Skeletal muscle cell (primary cell): Measurements from ENCODE around the gene ZNF496.

Experiments
- DNase-seq: peaks from one replicate; pipeline ENCODE4 v3.0.0-alpha.2; 2010; ENCODE audit warnings: low read depth
- H3K4me3 ChIP-seq: 2 replicates; pipeline ENCODE4 v1.5.1; 2011; ENCODE audit warnings: low read depth, mild to moderate bottlenecking, control low read depth, low read length, moderate library complexity

Gene ZNF496

DNA sequence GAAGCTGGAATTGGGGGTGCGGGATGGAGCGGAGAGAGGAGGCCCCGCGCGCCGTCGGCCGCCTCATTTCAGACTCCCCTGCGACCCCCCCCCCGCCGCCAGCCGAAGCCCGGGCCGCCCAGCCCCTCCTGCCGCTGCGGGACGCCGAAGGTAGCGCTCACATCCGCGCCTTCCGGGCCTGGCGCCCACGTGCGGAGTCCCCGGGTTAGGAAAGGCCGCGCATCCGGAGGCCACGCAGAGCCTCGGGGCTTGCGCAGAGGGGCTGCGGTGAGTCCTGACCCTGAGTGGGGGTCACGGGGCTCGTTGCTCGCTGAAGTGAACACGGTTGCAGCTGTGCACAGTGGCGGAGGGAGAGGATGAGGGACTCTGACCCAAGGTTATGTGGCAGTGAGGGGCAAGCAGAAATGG lies 552 bp upstream of the ZNF496 start:
- H3K4me3 ChIP-seq: peak overlapping the region; percentile 75
- DNase-seq: no peak

DNA sequence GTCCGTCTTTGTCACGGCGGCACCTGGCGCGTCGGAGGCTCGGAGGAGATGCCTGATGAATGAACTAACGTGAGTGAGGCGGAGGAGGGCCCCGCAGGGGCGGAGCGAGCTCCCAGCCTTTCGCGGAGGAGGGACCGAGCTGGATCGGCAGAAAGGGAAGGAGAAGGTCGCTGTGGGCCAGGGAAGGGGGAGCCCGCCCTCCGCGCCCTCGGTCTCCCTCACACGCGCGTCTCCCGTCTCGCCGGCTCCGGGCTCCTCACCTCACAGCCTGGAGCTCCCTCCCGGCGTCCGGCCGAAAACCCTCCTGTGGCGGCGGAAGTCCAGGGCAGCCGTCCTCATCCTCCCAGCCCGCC lies 519 bp downstream of the ZNF496 start:
- peak overlapping the region; percentile 75 for H3K4me3 ChIP-seq
- peak; percentile 51 for DNase-seq

DNA sequence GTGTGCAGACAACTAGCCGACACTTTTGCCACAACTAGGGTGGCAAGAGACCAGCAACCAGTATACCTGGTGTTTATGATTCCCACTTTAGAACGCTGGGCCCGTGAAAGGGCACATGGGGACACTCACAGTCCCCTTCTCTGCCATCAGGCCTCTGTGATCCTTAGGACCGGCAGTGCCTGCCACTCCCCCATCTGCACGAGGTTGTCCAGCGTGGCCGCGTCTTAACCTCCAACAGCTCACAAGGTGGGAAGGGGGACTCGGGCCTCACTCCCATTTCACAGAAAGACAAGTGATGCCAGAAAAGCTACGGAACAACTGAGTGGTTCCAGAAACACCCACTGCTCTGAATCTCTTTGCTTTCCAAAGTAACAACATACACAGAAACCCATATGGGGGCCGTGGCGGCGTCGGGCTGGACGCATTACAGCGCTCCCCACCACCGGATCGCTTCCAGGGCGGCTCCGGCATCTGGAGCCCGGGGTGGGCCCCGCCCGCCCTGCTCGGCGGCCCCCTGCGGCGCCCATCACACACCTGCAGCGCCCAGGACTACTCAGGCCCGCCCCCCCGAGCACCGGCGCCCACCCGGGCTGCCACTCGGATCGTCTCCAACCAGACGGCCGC lies 1.0 kb downstream of the ZNF496 start:
- H3K4me3 ChIP-seq: peak overlapping the region; percentile 75
- no peak for DNase-seq

DNA sequence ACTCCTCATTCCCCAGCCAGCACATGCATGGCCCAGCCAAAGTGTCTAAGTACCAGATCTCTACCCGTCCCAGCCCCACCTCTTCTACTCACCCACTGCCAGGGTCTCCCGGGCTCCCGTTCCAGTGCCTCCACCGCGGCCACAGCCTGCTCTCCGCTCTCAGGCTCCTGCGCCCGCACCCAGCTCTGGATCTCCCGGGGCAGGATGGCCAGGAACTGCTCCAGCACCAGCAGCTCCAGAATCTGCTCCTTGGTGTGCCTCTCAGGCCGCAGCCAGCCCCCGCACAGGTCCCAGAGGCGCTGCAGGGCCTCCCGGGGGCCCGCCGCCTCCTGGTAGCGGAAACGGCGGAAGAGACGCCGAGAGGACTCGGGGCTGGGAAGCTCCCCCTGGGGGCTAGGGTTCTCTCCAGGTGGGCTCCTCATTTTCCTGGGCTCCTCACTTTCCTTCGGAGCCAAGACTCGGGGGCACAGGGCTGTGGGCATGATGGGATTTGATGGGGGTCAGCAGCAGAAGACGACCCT lies 2.5 kb downstream of the ZNF496 start:
- no peak for DNase-seq
- H3K4me3 ChIP-seq: no peak overlapping the region

DNA sequence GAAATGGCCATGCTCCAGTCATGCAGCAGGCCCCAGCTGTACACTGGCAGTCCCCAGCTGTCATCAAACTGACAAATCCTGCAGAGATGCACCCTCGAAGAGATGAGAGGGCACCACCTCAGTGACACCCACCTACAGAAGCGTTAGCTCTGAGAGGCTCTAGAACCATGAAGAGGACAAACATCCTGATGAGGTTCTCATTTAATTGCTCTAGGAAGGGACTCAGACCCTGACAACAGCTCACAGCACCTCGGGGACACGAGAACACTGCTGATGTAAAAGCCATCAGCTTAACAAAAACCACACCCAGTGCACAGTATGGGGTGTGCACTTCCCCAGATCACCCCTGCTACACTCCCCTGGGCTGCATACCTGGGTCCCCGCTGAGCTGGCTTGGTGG lies 3.4 kb downstream of the ZNF496 start:
- DNase-seq: no peak
- H3K4me3 ChIP-seq: no peak overlapping the region

DNA sequence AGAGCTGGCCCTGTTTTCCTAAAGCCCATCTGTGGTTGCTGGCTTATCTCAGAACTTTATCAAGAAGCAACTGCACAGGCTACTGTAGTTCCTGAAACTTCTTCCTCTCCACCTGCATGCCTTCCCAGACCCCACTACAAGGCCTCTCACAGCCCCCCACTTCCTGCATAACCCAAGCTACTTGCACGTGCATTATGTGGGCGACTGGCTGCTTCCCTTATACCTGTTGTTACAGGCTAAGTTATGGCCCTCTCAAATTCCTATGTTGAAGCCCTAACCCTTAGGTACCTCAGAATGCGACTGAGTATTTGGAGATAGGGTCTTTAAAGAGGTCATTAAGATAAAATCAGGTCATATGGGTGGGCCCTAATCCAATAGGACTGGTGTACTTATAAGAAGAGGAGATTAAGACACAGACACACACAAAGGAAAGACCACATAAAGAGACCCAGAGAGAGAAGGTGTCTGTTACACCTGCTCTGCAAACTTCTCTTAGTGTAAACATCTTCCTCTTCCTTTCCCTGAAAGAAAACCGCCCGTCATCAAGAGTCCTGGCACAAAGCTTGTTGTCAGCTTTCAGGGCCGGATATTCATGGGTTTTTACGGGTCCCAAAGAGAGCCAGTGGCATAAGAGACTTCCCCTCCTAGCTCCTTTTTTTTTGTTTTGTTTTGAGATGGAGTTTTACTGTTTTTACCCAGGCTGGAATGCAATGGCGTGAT lies 5.1 kb downstream of the ZNF496 start:
- no peak for DNase-seq
- no peak overlapping the region for H3K4me3 ChIP-seq

DNA sequence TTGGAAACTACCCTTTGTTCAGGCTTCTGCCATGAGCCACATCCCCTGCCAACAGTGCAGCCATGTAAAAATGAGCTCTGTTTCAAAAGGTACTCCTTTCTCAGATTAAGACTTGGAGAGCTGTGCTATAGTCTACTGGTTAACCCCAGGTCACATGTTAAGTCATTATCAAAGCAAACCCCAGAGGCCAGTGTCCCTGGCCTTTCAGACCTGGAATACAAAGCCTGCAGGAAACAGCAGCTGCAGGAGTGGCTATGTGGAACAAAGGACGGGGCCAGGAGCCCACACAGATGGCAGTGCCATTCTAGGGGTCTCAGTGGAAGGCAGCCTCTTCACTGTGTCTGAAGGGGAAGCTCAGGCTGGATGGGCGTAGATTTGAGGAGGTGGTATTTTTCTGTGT lies 6.7 kb downstream of the ZNF496 start:
- DNase-seq: no peak
- no peak overlapping the region for H3K4me3 ChIP-seq

DNA sequence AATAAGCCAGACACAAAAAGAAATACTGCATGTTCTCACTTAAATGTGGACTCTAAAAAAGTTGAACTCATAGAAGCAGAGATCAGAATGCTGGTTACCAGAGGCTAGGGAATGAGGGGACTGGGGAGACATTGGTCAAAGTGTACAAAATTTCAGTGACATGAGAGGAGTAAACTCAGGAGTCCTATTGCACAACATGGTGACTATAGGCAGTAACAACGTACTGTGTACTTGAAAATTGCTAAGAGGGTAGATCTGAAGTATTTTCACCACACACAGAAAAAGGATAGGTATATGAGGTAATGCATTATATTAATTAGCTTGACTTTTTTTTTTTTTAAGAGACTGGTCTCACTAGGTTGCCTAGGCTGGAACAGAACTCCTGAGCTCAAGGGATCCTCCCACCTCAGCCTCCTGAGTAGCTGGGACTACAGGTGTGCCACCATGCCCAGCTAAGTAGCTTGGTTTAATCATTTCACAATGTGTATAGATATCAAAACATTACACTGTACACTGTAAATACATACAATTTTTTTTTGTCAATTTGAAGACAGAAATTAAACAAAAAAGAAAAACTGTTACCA lies 7.4 kb downstream of the ZNF496 start:
- no peak overlapping the region for H3K4me3 ChIP-seq
- no peak for DNase-seq

DNA sequence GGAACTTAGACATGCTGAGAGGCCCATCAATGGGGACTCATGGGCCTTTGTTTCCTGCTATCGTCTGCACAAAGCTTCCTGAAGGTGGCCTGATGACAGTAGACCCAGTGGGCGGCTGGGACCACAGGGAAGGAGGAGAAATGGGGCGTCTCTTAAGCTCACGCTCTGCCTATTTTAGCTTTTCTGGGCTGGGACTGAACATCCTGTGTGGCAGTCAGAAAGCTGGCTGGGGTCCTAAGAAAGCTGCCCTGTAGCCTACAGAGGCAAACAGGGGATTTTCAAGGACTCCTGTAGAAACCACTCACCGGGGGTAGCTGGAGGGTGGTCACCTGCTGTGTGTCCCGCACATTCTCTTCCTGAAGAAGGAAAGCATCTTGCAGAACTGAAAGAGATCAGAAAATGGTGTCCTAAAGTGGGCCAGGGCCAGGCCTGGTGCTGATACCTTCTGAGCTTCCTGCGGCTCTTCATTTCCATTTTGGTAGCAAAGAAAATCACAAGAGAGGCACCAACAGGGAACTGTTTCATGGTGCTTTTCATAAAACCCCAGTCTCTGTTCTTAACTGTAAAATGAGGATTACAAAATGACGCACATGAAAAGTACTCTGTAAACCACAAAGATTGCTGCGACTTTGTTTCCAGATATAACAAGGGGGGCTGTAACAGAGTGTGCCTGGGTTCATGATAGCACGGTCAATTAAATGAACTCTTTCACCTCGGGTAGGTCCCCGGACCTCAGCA lies 8.6 kb downstream of the ZNF496 start:
- no peak for DNase-seq

DNA sequence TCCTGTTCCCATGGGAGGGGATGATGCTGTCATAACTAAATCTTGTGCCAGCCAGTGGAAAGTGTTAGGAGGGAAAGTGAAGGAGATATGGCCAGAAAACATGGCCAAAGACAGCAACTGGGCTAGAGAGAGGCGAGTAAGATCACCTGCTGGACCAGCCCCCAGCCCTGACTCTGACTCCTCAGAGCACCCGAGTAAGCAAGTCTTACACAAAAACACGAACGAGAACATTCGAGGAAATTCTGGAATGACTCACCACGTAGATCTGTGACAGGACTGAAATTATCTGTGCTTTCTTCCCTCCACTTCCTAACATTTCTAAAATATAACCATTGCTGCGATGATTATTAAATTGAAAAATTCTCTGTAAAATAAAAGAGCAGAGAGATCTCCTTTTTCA lies 9.2 kb downstream of the ZNF496 start:
- no peak overlapping the region for H3K4me3 ChIP-seq
- DNase-seq: no peak

More for the DNA sequence above, 8.6 kb downstream of the ZNF496 start:
- no peak overlapping the region for H3K4me3 ChIP-seq

DNA sequence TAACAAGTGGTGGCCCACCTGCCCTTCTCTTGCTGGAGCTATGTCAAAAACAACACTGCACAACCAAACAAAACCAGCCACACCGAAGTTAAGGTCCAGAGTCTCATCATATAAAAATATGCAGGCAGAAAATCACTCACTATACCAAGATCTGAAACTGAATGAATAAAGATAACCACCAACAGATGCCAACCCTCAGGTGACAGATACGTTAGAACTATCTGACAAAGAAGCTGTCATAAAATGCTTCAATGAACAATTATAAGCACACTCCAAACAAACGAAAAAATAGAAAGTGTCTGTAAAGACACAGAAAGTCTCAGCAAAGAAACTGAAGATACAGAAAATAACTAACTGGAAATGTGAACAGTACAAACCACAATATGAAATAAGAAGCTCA lies 14.0 kb downstream of the ZNF496 start:
- H3K4me3 ChIP-seq: no peak overlapping the region
- DNase-seq: no peak

DNA sequence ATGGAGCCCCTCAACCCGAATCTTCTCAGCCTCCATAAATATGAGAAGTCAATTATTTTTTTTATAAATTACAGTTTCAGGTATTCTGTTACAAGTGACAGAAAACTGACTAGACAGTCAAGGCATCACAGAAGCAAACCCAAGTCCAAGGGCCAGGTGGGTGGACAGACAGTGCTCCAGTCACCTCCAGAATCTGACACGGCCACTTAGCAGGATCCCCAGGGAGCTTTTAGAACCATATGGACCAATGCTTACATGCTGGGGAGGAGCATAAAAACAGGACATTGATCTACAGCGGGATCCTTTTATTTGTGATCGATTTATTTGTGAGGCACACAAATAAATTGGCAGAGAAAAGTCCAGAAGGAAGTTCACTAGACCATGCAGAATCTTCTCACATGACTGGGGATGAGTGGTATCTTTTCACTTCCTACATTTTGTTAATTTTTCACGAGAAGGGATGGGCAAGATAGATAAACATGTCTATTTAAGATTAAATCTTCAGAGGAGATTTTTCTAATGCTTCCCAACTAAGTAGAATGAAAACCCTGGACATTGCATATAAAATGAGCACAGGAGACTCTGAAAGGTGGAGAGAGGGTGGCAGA lies 15.0 kb downstream of the ZNF496 start:
- no peak overlapping the region for H3K4me3 ChIP-seq
- no peak for DNase-seq

DNA sequence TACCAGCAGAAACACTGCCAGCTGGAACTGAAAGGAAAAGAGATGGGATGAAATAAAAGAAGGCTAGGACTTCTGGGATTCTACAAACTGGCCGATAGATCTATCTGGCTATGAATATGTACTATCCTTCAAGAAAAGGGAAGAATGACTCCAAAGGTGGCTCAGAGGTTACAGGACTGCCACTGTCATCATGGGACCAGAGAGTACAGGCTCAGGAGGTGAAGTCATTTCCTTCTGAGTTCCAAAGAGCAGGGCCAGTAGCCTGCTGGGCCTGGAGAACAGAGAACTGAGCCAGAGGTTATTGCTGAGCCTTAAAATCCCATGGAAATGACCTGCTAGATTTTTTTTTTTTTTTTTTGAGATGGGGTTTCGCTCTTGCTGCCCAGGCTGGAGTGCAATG lies 27.6 kb downstream of the ZNF496 start:
- no peak for DNase-seq
- no peak overlapping the region for H3K4me3 ChIP-seq

DNA sequence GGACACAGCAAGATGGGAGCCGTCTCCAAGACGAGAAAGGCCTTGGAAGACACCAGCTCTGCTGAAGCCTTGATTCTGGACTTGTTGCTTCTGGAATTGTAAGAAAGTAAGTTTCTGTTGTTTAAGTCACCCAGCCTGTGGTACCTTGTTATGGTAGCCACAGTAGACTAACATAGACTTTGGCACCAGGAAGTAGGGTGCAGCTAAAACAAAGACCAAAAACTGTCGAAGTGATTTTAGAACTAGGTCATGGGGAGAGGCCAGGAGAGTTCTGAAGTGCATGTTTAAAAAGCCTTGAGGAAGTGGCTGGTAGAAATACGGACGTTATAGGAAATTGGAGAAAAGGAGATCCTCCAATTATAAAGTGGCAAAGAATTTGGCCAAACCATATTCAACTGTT lies 28.5 kb downstream of the ZNF496 start:
- DNase-seq: no peak

DNA sequence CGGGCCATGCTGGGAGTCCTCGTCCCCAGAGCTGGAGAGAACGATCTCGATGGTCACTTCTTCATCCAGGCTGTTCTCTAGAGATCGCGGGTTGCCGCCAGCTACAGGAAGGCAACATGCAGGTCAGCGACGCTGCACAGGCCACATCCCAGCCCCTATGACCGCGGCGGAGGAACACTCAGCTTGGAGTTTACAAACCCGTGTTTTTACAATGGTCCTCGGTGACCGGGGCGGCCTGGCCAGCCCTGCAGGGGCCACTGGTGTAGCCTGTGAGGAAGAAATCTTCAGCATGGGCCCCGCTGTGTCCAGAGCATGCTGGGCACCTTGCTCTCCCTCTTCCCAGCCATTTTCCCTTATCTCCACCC lies 30.5 kb downstream of the ZNF496 start:
- DNase-seq: no peak
- no peak overlapping the region for H3K4me3 ChIP-seq

More for the DNA sequence above, 28.5 kb downstream of the ZNF496 start:
- H3K4me3 ChIP-seq: no peak overlapping the region

DNA sequence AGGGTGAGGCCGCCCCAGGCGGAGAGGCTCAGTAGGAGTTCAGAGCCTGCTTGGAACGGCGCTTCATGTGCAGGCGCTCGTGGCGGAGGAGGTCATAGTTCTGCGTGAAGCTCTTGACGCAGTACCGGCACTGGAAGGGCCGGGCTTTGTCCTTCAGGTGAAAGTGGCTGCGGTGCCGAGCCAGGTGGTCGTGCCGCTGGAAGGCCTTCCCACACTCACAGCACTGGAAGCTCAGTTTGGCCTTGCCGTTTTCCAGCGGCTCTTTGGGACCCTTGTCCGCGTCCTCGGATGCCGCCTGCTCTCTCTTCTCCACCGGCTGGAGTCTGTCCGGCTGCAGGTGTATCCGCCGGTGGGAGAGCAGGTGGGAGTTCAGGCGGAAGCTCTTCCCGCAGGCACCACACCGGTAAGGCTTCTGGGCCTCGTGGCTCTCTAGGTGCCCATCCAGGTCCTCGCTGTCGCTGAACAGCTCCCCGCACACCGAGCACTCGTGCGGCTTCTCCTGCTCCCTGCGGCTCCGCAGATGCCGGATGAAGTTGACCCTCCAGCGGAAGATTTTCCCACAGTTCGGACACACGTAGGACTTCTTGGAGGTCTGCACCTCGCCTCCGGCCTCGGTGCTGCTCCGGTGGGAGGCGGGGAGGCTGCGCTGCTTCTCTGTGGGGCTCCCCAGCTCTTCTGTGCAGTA lies 31.0 kb downstream of the ZNF496 start:
- no peak overlapping the region for H3K4me3 ChIP-seq
- no peak for DNase-seq

DNA sequence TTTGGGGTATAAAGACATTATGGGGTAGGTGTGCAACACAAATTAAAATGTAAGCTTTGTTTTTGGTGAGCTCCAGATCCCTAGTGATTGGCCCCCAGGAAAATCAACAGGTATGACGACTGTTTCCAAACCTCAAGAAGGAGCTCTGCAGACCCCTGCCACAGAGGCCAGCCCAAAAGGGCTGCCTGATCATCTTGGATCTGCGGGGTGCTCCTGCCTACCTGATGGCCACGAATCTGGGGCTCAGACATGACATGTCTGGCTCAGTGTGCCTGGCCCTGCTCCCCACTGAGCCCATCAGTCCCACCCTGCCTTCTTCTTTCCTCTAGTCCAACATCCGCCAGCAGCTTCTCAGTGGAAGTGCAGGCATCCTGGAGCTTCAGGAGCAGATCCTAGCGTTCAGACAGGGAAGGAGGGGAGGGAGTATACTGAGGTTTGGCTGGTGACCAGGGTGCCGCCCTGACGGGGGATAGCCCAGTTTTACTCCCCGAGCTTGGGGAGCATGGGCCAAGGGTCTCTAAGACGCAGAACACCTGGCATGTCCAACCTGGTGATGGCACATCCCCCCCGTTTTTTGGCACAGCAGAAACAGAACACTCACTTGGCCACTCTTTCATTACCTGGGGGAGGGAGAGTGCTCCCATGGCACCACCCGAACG lies 31.8 kb downstream of the ZNF496 start:
- DNase-seq: no peak
- H3K4me3 ChIP-seq: no peak overlapping the region

DNA sequence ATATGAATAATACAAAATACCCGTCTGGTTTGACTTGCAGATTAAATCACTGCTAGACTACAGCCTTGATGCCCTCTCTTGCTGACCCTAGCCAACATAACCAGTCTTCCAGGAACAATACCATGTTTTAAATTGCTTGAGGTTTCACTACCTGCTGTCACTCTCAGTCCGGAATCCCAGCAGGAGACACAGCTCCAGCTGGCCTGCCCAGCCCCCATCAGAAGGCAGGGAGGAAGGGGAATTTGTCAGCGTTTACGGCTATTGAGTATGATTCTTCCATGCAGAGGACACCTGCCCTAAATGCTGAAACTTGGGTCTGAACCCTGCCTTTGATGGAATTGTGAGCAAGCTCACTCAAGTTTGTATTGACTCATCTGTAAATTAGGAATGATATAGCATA lies 33.0 kb downstream of the ZNF496 start:
- no peak overlapping the region for H3K4me3 ChIP-seq
- DNase-seq: no peak

DNA sequence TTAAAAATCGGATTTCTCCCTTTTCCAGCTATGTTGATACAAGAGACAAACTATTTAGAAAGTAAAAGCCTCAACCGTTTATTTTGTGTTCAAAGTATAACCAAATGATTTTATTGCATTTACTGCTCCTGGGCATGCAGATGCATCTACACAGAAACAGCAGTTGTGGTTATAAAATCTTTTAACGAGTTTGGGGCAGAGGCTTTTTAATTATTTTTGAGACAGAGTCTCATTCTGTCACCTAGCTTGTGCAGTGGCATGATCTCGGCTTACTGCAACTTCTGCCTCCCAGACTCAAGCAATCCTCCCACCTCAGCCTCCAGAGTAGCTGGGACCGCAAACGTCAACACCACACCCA lies 33.6 kb downstream of the ZNF496 start:
- DNase-seq: no peak
- no peak overlapping the region for H3K4me3 ChIP-seq
